GM21528 (cell line): ENCODE results near the gene COL6A2.

Experiments used
- ATAC-seq: cut with Tn5 transposase; IDR thresholded peaks from one replicate; pipeline ENCODE4 v1.9.1; 2021; ENCODE audit warnings: mild to moderate bottlenecking, moderate library complexity; ENCODE audit not compliant: unreplicated experiment, low FRiP score

The COL6A2 gene

DNA sequence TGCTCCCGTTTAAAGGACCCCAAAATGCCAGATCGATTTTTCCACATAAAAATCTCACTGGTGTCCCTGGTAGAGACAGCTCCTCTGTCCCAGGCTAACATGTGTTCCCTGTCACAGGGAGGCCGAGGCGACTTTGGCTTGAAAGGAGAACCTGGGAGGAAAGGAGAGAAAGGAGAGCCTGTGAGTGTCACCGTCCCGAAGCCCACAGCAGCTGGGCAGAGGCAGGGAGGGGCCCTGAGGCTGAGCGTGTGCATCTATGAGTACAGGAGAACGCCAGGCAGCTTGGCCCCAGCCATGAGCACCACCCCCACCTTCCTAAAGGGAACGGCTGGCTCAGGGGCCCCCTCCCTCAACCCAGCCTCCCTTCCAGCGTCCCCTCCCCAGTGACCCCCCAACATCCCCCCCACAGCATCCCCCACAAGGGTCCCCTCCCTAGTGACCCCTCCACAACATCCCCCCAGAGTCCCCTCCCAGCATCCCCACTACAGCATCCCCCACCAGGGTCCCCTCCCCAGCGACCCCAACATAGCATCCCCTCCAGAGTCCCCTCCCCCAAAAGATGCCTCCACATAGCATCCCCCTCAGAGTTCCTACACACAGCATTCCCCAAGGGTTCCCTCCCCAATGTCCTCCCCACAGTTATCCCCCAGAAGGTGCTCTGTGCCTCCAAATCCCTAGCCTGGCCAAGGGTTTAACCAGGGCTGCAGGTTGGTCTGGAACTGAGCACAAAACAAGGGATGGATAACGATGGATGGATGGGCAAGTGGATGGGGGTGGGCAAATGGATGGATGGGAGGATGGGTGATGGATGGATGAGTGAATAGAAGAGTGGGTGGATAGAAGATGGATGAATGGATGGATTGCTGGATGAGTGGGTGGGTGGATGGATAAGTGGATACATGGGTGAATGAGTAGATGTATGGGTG is 25.1 kb downstream of the COL6A2 start:
- ATAC-seq, result no peak

DNA sequence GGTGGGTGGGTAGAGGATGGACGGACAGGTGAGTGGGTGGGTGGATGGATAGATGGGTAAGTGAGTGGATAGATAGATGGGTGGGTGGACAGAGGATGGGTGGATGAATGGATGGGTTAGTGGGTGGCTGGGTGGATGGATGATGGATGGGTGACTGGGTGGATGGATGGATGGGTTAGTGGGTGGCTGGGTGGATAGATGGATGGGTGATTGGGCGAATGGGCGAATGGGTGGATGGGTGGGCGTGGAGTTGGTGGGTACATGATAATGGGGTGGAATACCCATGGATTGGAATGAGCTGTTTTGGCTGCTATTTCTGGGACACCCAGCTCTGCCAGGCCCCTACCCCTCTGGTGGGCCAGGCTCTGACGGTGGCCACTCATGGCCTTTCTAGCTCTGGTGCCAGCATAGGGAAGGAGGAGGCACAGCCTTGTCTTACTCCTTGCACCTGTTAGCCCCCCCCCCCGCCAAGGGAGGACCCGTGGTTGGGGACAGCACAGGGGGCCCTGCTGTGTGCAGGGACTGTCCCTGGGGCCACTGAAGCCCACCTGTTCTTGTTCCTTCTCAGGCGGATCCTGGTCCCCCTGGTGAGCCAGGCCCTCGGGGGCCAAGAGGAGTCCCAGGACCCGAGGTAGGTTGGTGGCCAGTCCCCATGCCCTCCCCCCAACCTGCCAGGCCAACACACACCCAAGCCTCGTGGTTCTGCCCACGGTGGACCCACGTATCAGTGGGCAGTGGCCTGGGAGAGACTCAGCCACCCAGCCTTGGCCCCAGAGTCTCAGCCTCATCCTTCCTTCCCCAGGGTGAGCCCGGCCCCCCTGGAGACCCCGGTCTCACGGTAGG is 26.4 kb downstream of the COL6A2 start:
- ATAC-seq, result no peak

DNA sequence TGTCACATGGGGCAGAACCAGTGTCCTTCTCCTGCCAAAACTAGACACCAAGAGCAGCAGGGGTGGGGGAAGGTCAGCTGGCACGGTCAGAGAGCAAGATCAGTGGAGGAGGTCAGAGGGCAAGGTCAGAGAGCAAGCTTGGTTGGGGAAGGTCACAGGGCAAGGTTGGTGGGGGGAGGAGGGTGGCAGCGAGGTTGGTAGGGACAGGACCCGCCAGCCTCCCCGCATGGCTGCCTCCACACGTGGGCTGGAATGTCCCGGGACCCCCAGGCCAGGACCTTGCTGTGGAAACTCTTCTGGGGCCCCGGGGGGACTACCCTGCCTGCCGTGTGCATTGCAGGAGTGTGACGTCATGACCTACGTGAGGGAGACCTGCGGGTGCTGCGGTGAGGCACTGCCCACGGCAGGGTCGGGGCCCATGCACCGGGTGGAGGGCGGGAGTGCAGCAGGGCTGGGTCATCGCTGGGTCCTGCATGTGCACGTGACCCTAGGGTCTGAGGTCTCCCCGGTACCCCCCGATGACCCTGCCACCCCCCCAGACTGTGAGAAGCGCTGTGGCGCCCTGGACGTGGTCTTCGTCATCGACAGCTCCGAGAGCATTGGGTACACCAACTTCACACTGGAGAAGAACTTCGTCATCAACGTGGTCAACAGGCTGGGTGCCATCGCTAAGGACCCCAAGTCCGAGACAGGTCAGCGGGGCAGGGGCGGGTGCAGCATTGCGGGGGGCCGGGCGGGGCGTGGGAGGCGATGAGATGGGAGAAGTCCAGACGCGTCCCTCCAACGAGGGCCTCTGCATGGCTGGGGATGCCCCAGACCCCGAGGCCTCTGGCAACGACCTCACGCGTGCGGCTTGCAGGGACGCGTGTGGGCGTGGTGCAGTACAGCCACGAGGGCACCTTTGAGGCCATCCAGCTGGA is 27.3 kb downstream of the COL6A2 start:
- no peak for ATAC-seq

DNA sequence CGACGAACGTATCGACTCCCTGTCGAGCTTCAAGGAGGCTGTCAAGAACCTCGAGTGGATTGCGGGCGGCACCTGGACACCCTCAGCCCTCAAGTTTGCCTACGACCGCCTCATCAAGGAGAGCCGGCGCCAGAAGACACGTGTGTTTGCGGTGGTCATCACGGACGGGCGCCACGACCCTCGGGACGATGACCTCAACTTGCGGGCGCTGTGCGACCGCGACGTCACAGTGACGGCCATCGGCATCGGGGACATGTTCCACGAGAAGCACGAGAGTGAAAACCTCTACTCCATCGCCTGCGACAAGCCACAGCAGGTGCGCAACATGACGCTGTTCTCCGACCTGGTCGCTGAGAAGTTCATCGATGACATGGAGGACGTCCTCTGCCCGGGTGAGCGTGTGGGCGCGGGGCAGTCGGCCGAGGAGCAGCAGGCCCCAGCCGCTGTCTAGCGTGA is 28.0 kb downstream of the COL6A2 start:
- ATAC-seq, result no peak

DNA sequence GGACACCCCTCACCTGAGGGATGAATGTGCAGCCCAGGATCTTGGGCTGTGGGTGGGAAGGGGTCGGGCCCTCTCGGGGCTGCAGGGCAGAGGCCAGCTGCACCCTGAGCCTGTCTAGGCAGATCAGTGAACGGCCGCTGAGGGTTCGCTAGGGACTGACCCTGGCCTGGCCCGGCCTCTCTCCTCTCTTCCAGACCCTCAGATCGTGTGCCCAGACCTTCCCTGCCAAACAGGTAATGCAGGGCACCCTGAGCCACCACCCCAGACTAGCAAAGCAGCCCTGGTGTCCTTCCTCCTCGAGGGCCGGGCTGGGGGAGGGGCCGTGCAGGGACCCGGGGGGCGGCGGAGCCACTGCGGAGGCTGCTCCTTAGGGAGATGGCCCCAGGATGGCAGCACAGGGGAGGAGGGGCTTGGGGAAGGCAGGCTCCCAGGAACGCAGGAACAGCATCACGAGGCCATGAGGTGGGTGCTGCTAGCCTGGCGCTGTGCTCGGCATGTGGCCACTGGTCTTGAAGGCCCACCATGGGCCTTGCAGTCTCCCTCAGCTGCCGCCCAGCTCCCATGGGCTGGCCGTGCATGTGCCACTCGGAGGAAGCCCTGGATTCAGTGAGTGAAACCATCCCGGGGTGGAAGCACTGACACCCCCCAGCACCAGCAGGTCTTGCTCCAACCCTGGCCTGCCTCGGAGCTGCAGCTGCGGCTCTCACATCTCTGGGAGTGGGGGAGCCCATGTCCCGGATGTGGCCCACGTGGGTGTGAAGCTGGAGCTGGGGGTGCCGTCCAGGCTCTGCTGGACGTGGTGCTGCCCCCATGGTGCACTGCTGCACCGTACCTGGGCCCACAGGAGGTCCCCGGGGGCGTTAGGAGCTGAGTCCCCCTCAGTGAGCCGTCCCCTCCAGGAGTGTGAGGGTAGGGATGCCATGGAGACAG is 28.7 kb downstream of the COL6A2 start:
- ATAC-seq, result no peak

DNA sequence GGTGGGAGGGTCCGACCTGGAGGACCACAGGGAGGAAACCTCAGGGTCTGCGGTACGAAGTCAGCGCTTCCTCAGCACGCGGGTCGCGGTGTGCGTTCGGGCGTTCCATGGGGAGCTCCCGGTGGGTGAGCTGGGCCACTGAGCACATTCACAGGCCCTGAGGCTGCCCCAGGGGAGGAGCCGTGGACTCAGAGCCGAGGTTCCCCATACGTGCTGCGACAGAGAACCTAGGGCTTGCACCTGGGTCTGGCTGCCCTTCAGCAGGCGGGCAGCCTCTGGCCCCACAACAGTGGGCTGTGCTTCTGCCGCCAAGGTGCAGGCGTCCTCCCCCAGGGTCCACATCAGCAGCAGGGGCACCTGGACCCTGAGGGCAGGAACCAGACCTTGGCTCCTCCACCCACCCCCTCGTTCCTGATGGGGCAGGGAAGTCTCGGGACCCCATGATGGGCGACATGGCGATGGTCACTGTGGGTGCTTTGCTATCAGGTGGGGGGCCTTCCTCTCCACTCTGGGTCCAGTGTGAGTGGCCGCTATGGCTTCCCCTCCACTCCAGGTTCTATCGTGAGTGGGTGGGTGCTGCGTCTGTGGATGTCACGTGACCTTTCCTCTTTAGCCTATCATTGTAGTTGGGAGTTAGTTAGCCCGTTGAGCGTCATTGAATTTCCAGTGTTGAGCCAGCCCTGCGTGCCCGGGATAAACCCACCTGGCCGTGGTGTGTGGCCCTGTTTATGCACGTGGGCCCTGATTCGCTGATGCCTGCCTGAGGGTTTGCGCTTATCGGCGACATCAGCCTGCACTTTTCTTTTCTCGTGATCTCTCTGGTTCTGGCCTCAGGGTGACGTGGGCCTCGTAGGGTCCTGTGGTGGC is 29.6 kb downstream of the COL6A2 start:
- ATAC-seq, result no peak

DNA sequence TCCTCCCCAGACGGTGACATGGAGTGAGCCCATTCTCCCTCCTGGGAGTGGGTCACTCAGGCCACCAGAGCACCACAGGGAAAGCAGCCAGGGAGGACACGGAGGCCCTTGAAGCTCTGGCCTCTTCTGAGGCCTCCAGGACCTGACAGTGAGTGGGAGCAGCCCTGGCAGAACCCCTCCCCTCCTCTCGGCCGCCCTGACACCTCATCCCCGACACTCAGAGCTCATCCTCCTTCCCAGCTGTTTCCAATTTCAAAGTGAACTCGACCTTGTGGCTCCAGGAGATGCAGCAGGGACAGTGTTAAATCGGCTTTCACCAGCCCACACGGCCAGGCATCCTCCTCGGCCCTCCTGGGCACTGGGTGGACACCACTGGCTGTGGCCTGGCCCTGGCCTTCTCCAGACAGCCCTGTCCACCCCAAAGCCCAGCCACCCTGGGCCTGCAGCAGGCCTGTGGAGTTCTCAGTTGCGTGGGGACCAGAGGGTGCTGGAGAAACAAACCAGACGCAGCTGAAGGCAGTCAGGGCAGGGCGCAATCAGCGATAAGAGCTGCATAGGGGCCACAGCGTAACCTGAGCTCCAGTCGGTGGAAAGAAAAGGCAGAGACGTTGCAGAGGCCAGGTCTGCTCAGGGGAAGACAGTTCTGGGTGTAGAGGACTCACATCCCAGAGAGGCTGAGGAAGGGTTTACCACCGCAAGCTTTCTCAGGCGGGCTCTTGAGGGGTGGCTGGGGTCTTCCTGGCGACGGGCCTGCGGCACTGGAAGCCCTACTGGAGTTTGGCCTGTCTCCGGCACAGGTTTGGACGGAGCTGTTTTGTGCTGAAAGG is 30.4 kb downstream of the COL6A2 start:
- no peak for ATAC-seq

DNA sequence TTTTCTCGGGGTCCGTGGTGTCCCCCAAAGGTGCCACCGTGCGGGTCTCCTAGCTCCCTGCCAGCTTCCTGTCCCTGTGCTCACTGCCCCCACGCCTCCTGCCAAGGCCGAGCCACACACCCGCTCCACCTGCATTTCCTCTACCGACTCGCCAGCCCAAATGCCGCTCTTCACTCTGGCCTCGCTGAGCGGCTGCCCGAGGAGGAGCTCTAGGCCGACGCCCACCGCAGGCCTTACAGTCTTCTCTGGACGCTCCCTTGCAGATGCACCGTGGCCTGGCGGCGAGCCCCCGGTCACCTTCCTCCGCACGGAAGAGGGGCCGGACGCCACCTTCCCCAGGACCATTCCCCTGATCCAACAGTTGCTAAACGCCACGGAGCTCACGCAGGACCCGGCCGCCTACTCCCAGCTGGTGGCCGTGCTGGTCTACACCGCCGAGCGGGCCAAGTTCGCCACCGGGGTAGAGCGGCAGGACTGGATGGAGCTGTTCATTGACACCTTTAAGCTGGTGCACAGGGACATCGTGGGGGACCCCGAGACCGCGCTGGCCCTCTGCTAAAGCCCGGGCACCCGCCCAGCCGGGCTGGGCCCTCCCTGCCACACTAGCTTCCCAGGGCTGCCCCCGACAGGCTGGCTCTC is 31.1 kb downstream of the COL6A2 start:
- ATAC-seq, result no peak

DNA sequence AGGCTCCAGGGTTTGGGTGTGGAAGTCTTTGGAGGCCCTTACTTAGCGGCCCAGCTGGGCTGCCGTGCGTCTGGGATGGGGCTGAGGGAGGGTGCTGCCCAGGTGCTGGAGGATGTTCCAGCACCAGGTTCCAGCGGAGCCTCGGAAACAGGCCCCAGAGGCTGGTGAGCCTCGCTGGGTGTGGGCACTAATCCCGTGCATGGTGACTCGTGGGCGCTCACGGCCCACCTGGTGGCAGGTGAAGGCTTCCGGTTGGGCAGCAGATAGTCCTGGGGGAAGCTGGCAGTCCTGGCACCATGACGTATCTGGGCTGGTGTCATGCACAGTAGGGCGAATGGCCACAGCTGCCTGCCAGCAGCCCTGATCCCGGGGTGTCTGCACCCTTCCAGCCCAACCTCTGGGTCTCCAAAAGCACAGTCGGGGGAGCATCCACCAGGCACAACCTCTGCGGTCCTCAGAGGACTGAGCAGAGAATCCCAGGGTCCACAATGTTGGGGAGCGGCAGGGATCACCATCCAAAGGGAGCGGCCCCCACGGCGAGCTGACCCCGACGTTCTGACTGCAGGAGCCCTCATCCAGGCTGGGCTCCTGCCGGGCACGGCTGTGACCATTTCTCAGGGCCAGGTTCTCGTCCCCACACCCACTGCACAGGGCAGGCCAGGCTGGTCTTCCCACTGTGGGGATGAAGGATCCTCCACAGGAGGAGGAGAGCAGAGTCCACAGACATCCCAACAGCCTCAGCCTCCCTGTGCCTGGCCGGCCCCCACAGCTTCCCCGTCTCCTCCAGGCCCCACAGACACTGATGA is 32.1 kb downstream of the COL6A2 start:
- no peak for ATAC-seq

DNA sequence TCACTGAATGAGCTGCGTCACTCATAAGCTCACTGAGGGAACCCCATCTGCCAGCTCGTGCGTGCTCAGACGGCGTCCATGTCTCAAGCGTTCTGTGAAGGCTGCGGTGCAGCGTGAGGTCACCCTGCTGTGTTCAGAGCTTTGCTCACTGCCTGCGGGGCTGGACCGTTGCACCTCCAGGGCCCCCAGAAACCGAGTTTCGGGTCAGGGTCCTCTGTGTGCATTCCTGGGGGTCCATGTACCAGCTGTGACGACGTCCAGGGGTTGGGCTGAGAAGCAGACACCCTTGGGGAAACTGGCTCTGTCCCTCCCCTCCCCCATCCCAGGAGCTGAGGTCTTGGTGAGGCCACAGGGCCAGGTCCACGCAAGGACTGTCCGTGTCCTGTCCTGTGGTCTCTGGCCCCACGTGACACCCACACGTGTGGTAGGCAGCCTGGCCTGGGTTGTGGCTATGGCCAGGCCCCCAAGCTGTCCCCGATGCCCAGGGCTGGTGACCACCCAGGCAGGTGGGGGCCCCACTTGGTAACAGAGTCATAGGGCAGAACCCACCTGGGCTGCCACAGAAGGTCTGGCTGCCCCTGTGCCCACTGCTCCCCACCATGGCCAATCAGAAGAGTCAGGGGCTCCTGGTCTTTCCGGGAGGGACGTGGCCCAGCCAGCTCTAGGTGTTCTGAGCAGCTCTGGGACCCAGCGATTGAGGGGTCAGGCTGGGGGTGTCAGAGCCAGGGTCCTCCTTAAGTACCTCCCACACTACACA is 33.1 kb downstream of the COL6A2 start:
- ATAC-seq, result no peak

DNA sequence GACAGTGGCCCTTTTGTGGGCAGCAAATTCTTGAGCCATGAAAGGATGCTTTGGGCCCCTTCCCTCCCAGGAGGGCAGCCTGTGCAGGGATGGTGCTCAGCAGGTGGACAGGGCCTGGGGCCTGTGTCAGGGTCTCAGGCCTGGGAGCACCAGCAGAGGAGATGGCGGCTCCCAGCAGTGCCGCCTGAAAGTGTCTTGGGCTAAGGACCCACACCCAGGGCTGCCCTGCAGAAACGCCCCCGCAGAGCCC is 33.6 kb downstream of the COL6A2 start:
- ATAC-seq, result no peak

DNA sequence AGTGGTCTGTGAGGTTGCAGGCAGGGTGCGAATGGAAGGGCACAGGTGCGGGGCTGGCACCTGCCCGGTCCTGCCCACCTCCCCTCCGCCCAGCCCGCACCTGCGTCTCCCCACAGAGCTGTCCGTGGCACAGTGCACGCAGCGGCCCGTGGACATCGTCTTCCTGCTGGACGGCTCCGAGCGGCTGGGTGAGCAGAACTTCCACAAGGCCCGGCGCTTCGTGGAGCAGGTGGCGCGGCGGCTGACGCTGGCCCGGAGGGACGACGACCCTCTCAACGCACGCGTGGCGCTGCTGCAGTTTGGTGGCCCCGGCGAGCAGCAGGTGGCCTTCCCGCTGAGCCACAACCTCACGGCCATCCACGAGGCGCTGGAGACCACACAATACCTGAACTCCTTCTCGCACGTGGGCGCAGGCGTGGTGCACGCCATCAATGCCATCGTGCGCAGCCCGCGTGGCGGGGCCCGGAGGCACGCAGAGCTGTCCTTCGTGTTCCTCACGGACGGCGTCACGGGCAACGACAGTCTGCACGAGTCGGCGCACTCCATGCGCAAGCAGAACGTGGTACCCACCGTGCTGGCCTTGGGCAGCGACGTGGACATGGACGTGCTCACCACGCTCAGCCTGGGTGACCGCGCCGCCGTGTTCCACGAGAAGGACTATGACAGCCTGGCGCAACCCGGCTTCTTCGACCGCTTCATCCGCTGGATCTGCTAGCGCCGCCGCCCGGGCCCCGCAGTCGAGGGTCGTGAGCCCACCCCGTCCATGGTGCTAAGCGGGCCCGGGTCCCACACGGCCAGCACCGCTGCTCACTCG is 34.1 kb downstream of the COL6A2 start:
- no peak for ATAC-seq

DNA sequence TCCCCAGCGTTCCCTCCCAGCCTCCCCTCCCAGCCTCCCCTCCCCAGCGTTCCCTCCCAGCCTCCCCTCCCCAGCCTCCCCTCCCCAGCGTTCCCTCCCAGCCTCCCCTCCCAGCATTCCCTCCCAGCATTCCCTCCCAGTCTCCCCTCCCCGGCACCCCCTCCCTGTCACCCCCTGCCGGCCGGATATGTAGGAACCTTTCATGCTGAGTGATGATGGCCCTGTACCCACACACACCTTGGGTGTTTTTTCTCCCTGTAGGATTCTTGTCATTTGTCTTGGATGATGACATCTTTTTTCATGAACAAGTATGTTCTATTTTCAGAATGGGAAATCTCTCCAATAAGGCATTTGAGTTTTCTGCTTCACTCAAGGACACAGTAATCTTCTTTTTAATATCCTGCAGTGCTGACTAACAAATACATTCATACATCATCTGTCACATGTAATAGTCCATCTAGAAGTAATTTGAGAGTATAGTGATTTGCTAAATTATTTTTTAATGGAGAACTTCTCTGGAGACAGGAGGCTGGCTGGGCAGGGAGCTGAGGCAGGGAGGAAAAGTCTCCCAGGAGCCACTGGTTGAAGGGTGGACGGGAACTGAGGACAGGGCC is 38.0 kb downstream of the COL6A2 start:
- no peak for ATAC-seq

DNA sequence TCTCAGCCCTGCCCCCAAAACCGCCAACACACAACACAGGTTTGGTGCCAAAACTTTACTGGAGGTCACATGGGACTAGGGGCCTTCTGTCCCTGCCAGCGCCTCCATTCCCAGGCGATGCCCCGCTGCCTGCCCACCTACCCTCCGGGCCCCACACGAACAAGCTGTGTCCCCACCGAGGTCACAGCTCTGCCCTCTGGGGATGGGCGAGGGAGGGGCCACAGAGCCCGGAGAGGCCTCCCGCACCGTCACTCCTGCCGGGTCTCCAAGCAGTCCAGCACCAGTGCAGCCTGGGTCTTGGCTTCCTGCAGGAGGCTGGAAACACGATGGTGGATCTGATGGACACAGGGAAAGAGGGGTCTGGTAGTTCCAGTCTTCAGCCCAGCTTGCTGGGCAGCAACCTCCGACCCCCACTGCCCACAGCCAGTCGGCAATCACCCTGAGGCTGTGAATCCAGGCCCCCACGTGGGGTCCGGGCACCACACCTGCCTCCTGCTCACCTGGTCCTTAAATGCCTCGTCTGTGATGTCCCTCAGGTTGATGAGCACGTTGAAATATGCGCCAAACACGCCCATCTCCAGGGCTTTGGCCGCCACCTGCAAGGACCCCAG is 38.9 kb downstream of the COL6A2 start:
- no peak for ATAC-seq
